Transverse colon (tissue), 4 donors: ENCODE results near the gene CPXM1.

Experiments
- CTCF ChIP-seq, 5 experiments: fragments of 200-600 bp in 3 of 5; fragments of 450-650 bp in 2 of 5; sonication (generic) in 3 of 5; IDR thresholded peaks; 1 replicate in 2 of 5; 2 replicates in 3 of 5; pipeline ENCODE4 v1.5.1; 2016 to 2017; ENCODE audit warnings: antibody characterized with exemption in 5 of 5, inconsistent platforms in 3 of 5, mild to moderate bottlenecking in 2 of 5, moderate library complexity in 1 of 5
- EP300 ChIP-seq: sonication (generic); formaldehyde crosslinking; IDR thresholded peaks from one replicate; pipeline ENCODE4 v1.6.1; 2017; ENCODE audit warnings: antibody characterized with exemption, low read depth
- POLR2A ChIP-seq: fragments of 450-650 bp; IDR thresholded peaks from one replicate; pipeline ENCODE4 v1.6.1; 2016; ENCODE audit warnings: antibody characterized with exemption, mild to moderate bottlenecking, moderate library complexity
- POLR2AphosphoS5 ChIP-seq, 3 donors: sonication (generic); formaldehyde crosslinking; IDR thresholded peaks; one replicate each; pipeline ENCODE4 v1.6.1; 2016; ENCODE audit warnings: antibody characterized with exemption in 3 of 3

- no peak for TF ChIP-seq CTCF (IDR thresholded peaks at IDR 0.05)
- no peak for TF ChIP-seq POLR2A
- TF ChIP-seq POLR2AphosphoS5 (IDR thresholded peaks at IDR 0.05): no peak
- TF ChIP-seq EP300: no peak
Measured at GRCh38 chr20:2761885-2762284, 38.5 kb downstream of the CPXM1 start.
